Stimulated activated CD8-positive, alpha-beta memory T cell treated with anti-CD3 and anti-CD28 coated beads, Interleukin-4, amount 100 ng/mL, for 4 hours (primary cell): ENCODE results near the gene KCNH8.
"Not testable (repeated sequence)": the region's sequence is repeated elsewhere in the genome, so short reads cannot be mapped to it uniquely, and the experiment has no call there.

ENCODE experiments used
- DNase-seq, 2 donors: peaks; one replicate each; pipeline ENCODE4 v3.0.0-alpha.2; 2020; ENCODE audit warnings: low read depth in 2 of 2, low spot score in 1 of 2

KCNH8 gene

DNA sequence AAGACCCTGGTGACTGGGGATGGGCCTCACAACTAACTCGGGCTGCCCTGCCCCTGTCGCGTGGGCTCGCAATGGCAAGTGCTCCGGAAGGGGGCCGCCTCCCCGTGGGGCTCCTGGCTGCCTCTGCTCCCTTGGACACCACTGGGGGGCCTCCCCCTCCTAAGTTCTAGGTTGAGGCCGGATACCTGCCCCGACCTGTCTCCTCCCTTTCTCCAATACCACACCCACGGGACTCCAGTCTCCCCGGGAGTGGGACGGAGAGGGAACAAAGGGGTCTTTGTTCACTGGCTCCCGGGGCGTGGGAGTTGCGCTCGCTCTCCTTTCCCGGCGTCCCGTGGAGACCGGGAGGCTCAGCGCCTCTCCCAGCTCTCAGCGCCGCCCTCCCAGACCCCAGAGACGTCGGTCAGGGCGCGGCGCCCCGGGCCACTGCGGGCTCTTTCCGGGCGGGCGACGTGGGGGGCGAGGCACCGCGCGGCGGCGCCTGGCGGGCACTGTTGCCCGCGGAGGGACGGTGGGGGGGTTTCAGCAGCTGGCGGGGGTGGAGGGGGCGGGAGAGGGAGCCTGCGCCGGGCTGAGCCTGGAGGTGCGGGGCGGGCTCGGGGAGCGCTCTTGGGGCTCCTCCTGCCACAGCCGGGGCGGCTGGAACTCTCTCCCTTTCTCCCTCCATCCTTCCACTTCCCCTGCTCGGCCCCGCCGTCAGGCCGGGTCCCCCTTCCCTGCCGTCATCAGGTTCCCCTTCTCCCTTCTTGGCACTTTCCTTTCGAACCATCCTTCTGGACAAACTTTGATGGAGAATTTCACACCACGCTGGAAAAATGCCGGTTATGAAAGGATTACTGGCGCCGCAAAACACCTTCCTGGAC, at the start of gene KCNH8:
Gene KCNH8 (plus strand): TSS at position 606 of the 863 bp plus-strand sequence. CDS start 210 bp downstream, at position 816.
- DNase-seq = no peak

DNA sequence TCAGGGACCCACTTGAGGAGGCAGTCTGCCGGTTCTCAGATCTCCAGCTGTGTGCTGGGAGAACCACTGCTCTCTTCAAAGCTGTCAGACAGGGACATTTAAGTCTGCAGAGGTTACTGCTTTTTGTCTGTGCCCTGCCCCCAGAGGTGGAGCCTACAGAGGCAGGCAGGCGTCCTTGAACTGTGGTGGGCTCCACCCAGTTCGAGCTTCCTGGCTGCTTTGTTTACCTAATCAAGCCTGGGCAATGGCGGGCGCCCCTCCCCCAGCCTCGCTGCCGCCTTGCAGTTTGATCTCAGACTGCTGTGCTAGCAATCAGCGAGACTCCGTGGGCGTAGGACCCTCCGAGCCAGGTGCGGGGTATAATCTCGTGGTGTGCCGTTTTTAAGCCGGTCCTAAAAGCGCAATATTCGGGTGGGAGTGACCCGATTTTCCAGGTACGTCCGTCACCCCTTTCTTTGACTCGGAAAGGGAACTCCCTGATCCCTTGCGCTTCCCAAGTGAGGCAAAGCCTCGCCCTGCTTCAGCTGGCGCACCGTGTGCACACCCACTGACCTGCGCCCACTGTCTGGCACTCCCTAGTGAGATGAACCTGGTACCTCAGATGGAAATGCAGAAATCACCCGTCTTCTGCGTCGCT, 45.5 kb upstream of the KCNH8 start:
- not testable (repeated sequence) for DNase-seq

DNA sequence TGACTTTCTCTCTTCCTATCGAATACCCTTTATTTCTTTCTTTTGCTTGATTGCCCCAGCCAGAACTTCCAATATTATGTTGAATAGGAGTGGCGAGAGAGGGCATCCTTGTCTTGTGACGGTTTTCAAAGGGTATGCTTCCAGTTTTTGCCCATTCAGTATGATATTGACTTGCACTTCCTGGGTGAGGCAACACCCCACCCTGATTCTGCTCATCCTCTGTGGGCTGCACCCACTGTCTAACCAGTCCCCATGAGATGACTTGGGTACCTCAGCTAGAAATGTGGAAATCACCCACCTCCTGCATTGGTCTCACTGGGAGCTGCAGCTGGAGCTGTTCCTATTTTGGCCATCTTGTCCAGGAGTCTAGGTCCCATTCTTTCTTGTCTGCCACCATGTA, 44.8 kb upstream of the KCNH8 start:
- no peak for DNase-seq

DNA sequence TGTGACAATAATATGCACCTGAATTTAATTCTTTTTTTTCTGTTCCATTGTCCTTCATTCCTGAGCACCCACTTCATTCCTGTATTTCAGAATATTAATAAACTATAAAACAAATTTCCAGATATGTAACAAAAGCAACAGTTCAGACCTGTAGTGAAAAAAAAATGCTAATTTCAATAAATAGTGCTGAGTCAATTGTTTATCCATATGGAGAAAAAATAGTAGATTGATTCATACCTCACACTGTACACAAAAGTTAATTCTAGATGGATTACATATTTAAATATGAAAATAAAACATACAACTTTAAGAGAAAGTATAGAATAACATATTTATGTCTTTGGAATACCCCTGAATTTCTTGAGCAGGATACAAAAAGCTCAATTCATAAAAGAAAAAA, 43.9 kb upstream of the KCNH8 start:
- no peak for DNase-seq

DNA sequence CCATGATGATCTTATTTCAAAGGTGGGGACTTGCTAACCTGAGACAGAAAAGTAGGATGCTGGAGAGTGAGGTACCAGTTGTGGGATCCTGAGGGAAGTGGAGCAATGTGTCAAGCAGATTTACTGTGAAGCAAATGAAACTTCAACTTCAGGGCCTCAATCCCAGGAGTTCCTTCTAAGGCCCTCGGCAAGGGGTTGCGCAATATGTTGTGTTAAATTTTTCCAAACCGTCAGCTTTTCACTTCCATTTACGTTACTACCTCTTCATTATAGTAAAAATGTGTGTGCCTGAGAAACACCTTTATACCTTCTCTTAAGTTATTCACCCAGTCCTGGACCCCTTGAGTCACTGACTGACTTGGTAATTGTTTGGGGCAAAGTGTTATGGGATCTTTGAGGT, 42.5 kb upstream of the KCNH8 start:
- no peak for DNase-seq

DNA sequence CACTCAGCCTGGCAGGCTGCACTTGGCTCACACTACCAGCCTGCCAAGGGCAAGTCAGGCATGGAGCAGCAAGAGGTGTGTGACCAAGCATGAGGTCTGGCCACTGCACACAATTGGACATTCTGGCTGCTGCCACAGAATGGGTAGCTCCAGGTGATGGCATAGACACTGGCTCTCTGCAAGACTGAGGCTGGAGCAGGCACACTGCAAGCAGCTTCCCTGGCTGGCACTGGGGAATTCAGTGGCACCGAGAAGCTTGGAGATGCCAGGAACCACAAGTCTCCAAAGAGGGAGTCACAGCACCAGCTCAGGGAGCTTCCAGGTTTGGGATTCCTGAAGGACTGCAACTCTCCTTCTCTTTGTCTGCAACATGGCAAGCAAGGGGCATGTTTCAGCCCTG, 42.0 kb upstream of the KCNH8 start:
- DNase-seq = no peak

DNA sequence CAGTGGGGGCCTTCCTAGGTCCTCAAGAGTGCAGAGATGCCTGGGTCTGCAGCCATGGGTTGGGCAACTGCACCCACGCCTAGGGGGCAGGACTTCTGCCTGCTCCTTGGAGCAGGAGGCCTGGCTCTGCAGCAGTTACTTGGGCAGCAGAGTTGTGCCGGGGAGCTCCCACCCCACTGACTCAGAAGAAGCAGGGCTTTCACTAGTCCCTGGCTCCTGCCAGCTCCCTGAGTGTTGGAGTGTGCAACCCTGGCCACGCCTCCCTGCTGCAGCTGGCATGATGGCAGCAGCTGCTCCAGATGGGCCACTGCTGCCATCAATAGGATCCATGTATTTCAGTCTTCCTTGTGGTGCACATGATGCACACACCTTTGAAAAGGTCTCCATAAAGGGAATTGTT, 40.6 kb upstream of the KCNH8 start:
- DNase-seq = no peak

DNA sequence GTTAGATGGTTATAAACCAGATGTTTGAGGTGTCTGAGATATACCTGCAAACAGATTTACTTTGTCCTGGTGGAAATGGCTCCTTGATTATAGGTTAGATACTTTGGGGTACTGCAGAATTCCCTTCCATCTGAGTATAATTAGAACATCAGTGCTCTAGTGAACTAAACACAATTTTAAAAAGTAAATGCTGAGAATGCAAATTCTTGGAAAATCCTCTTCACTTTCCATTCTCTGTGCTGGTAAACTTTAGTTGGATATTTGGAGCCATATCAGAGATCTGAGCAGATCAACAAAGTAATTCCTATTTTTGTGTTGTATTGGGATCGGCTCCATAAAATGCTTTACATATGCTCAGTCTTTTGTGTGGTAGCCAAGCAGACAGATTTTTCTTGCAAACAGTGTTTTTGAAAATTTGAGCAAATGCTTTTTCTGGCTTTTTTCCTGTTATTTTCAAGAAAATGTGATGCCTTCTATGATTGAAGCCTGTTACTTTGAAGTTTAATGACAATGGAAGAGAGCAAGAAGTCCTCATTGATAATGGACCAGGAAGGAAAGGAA, 37.9 kb upstream of the KCNH8 start:
- DNase-seq = no peak

DNA sequence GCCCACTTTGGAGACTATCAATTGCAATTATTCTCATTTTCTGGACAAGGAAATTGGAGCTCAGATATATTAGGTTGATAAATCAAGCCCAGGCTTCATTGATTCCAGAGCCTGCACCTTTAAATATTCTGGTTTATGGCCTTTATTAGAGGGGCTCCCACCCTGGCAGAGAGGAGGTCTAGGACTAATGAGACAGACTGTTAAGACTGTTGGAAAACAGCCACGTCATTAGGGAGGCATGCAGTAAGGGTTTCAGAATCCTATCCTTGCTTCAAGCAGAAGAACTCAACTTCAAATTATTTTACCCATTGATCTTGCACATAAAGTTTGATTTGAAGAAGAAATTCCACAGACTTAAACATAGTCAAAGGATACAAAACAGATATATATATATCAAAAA, 33.8 kb upstream of the KCNH8 start:
- no peak for DNase-seq

DNA sequence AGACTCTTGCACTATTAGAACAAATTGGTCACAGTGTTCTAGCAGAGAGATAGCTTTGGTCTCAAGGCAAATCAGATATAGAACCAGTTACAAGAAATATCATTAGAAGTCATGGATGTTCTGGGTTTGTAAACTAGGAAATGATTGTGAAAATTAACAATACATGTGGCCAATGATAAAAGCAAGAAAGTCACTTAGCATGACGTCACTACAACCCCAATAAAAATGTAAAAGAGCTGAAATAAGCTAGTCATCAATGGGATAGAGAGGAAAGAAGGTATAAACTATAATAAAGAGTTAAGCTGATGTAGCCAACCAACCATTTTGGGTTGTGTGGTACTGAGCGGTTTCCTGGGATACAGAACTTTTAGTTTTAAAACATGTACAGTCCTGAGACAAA, 32.1 kb upstream of the KCNH8 start:
- DNase-seq = no peak

DNA sequence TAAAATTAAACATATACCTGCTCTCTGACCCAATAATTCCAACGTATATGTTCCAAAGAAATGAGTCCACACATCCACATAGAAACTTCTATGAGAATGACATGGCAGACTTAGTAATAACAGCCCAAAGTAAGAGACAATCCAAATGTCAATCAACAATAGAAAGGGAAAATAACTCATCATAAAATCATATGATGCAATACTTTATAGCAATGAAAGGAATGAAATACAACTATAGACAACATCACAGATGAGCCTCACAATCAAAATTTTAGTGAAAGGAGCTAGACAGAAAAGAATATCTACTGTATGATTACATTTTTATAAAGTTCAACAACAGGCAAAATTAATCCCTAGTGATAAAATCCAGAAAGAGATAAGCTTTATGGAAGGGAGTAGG, 23.6 kb upstream of the KCNH8 start:
- DNase-seq = no peak

DNA sequence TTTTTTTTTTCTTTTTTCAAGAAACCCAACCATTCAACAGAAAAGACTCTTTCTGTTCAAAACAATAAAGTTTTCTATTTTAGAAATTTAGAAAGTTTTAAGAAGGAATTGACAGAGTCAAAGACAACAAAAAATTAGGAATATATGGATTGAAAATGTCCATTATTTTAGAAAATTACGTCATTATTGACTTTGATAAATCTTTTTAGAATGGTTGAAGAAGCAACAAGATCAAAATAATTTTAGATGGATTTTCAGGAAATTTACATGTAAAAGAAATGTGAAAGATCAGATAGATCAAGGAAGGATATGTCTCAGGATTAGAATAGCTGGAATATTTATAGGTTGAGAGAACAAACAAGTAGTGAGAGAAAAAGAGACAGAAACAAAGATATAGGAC, 8.4 kb upstream of the KCNH8 start:
- DNase-seq = no peak

DNA sequence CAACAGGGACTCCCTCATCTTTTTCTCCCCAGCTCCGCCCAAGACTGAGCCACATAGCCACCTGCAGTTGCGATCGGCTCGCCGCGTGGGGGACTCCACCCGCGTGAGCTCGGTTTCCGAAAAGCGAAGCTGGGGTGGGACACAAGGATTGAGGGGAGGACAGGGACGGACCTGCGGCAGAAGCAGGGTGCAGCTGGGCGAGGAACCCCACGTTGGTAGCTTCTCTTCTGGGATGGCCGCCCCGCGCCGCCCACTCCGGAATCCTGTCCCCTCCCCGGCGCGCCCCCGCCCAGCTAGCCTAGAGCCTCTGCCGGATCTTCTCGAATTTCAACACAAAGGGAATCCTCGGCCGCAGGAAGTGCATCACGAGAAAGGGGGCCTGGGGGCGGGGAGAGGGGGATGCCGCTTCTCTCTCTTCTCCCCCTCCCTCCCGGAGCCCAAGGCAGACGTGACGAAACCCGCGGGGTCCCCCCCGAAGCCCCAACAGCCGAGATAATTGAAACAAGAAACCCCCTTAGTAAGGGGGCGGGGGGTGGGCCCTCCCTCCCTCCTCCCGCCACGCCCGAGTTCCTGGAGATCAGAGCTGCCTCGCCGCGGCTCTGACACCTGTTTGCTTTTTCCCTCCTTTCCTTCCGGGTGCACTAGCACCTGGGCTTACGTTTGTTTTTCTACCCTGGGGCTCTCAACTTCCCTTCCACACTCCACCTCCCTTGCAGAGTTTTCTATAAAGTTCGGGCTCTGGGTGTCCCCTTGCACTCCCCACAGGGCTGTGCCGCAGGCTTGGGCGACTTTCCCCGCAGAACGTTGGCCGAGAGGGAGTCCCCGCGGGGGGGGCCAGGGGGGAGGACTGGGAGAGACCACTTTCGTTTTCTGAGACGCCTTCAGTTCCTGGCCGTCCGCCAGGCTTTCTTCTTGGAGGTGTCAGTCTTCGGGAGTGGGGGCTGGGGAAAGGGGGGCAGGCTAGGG, 1.3 kb upstream of the KCNH8 start:
- peak; percentile 35 to 46 for DNase-seq

DNA sequence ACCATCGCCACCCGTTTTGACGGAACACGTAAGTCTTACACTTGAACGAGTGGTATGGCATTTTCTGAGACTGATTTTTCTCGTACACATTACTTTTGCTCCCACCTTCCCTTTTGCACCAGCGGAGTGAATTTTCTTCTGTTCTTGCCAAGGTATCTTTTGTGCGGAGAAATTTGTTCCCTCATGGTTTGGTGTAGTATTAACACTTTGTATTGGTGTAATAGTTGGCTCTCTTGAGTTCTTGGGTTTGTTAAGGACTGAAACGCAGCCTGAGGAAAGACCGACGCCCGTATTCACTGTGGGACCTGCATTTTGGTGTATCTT, 420 bp downstream of the KCNH8 start:
- no peak for DNase-seq

DNA sequence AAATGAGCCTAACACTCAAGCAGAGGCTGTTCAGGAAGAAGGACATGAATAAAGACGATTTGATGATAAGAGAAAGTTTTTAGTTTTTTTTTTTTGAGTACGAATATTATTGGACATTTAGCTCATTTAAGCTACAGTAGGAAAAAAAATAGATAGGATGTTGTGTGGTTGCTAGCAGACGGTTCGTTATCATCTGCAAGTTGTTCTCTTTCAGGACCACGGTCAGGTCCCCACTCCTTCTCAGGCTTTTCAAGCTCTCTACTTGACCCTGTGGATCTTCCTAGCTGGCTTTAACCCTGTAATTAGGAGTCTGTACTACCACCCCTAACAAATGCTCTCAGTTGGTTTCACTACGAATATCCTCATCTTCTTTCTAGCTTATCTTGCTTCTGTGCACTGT, 1.1 kb downstream of the KCNH8 start:
- DNase-seq = no peak

DNA sequence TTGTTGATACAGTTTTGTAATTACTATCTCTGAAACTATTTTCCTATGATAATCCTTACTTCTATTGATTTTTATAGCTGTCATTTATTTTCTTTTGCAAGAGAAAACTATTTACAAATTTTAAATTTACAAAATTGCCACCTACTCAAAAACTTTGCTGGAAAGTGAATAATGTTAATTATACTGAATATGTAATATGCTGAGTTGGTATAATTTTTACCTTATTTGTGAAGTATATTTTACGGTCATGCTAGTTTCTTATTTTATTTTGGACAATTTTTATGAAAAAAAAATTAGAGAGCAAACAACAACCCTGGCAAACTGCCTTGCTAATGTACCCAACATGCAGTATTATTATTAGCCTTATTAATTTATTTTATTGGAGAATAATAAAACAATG, 2.9 kb downstream of the KCNH8 start:
- no peak for DNase-seq

DNA sequence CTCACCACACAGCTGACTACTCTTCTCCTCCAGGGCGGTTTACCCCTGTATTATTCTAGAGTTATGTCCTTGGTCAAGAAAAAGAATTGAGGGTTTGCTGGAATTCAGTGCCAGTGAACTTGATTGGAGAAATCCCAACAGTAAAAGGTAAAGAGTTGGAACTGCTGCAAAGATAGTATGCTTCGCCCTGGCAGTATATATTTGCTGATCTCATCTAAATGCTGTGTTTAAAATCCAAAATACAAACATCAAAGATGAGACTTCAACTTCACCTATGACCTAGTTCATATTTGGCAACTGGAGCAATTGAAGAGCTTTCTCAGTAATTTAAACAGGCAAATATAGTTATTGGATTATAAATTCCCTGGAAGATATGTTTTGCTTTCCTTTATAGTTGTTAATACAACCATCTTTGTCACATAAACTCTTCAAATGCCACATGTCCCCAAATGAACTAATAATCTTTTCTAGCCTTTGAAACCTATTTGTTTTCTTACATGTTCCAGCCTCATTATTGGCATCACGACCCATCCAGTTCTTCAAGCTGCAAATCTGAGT, 6.5 kb downstream of the KCNH8 start:
- DNase-seq = no peak

DNA sequence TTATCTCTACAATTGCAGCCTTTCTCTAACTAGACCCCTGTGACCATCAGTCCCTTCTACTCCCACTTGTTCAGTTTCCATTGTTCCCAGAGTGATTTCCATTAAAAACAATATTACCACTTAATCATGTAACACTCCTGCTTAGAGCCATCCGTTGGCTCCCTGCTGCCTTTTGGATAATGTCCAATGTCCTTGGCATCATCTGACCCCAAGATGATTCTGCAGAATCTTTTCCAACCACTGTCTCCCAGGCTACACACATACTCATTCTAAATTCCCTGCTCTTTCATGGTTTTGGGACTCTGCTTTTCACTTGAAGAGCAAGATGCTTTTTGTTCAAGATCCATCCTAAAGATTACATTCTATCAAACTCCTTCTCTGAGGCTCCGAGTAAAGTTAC, 7.1 kb downstream of the KCNH8 start:
- DNase-seq = no peak

DNA sequence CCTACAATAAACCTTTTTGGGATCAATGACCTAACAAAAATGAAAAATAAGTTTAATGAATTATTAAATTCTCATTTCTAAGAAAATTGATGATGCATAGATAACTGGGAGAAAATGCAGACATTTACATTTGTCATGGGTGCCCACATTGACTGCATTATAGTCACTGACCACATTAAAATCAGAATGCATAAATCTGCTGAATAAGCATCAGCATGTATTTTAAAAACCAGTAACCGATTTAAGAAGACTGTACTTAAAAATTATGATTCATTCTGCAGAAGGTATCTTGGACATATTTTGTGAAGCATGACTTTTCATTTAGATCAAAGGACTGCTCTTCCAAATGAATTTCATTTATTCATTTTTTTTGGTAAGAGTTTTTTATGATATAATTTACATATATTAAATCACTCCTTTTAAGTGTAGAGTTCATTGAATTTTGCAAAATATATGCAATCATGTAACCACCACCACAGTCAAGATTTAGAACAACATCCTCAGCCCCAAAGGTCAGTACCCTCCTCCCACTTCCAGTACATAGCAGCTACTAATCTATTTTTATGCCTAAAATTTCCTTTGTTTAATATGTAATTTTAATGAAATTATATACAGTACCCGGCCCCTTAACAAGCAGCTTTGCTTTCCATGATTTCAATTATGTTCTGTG, 11.8 kb downstream of the KCNH8 start:
- DNase-seq = no peak

DNA sequence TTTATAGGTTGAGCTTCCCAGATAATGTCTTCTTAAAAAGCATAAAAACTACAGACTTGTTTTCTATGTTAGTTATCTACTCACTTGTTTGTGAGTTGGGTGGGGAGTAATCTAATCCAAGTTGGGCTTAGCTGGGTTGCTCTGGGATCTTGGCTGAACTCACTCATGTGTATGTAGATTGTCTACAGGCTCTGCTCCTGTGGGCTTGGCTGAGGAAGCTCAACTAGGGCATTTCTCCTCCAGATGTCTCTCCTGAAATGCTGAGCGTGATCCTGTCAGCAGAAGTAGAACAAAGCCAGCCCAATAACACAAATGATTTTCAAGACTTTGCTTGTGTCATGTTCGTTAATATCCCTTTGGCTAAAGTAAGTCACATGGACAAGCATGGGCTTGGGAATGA, 17.3 kb downstream of the KCNH8 start:
- DNase-seq = no peak

DNA sequence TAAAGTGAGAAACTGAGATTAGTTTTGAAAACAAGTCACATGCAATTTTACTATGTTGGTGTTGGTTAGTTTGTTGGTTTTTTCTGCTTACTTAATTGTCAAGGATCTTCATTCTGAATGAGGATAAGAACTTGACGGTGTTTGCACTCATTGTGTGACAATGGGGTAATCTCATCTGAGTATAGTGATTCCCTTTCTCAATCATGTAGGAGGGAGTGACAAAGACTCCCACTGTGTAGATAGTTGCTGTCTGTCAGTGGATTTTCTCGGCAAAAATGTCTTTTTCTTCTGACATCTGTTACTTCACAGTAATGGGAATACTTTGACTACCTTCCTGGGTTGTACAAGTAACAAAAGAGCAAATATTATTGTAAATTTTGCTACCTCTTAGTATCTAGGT, 23.5 kb downstream of the KCNH8 start:
- DNase-seq = no peak
